Measurements from ENCODE around the gene STXBP5. TPM values are rescaled to one million over a fixed set of nuclear protein-coding genes. Genes with fewer than 3 reads are reported as not detected.

The STXBP5 gene
- polyA plus RNA-seq, 1 of the 3 experiments (the other 2 are of a cell fraction), result 9.9 TPM

- no peak for DNase-seq
- H3K9ac ChIP-seq, result no peak overlapping the region
- peaks cover 6% of the 10 kb centered on the region for H3F3A ChIP-seq (replicated peaks; ENCODE audit: insufficient read depth)
- H3K9me2 ChIP-seq, result no peaks in the 10 kb centered on the region
- peaks cover 95% of the 10 kb centered on the region for H3K79me2 ChIP-seq (ENCODE audit: insufficient read depth)
- H3K9me3 ChIP-seq, result no peaks in the 10 kb centered on the region
- no peak overlapping the region for H2AFZ ChIP-seq (ENCODE audit: low read depth)
- H3K27me3 ChIP-seq (ENCODE audit: insufficient read depth), result no peaks in the 10 kb centered on the region
- POLR2A ChIA-PET, result no interaction called here
- no peak overlapping the region for H3K4me3 ChIP-seq (ENCODE audit: low read depth in 2 of 2, low read length in 1 of 2)
- WGBS (ENCODE audit: low lambda C conversion rate), result 96% methylated on average over 1 of the region's 1 CpG
- CTCF ChIA-PET, result no interaction called here
- H3K4me2 ChIP-seq, result no peak overlapping the region
- TF ChIP-seq JUND (IDR thresholded peaks at IDR 0.05), result no peak
- TF ChIP-seq ELF1 (IDR thresholded peaks at IDR 0.05), result no peak
- TF ChIP-seq MAX (IDR thresholded peaks at IDR 0.05; ENCODE audit: low read depth), result no peak
- TF ChIP-seq PBX3 (IDR thresholded peaks at IDR 0.05), result no peak
- TF ChIP-seq SMC3 (IDR thresholded peaks at IDR 0.05; ENCODE audit: low read depth, low read length), result no peak
- TF ChIP-seq REST (IDR thresholded peaks at IDR 0.05; ENCODE audit: low read depth, low read length), result no peak
- no peak for TF ChIP-seq IRF3 (IDR thresholded peaks at IDR 0.05; ENCODE audit: low read depth, low read length)
- no peak for TF ChIP-seq TEAD4 (IDR thresholded peaks at IDR 0.05; ENCODE audit: borderline replicate concordance, insufficient read depth)
- no peak for TF ChIP-seq RAD21 (IDR thresholded peaks at IDR 0.05; ENCODE audit: low read length)
- TF ChIP-seq CTCF (IDR thresholded peaks at IDR 0.05), result no peak
- TF ChIP-seq GATA2 (CRISPR knock-in tag; IDR thresholded peaks at IDR 0.05), result no peak
- no peak for TF ChIP-seq MEF2A (IDR thresholded peaks at IDR 0.05; ENCODE audit: borderline replicate concordance, low read depth)
- no peak for TF ChIP-seq TCF12 (IDR thresholded peaks at IDR 0.05)
- TF ChIP-seq ZBTB33 (IDR thresholded peaks at IDR 0.05; ENCODE audit: borderline replicate concordance, low read depth), result no peak
- H3K36me3 ChIP-seq (replicated peaks in 1 of 2; ENCODE audit: control insufficient read depth in 1 of 2, insufficient read depth in 2 of 2, low read length in 1 of 2), result peaks cover 31 to 53% of the 10 kb centered on the region in 2 experiments
- H3K27ac ChIP-seq (ENCODE audit: low read depth in 2 of 2, low read length in 1 of 2), result no peak overlapping the region
- H3K4me1 ChIP-seq (ENCODE audit: control insufficient read depth in 1 of 2, insufficient read depth in 2 of 2, low read depth in 1 of 2, low read length in 1 of 2), result no peaks in the 10 kb centered on the region; a peak in 3 of 4 replicates
- no peaks in the 10 kb centered on the region; the same call in 1 of the 2 replicates for H4K20me1 ChIP-seq (ENCODE audit: insufficient read depth)
These were observed 15.2 kb downstream of the STXBP5 start for GRCh38 chr6:147219463-147219862.

Measured in SK-N-SH (cell line).